ENCODE results near the gene DSE.

- TF ChIP-seq RAD21 (IDR thresholded peaks at IDR 0.05; ENCODE audit: low read depth) (no peak), MAX (IDR thresholded peaks at IDR 0.05) (no peak), EP300 (IDR thresholded peaks at IDR 0.05; ENCODE audit: borderline replicate concordance) (no peak)
These were observed 100.8 kb downstream of the DSE start for GRCh38 chr6:116471531-116471930.
